ENCODE measurements around the gene RAPGEF2. TPM values are rescaled to one million over a fixed set of nuclear protein-coding genes. Genes with fewer than 3 reads are reported as not detected.

Gene RAPGEF2
- total RNA-seq, 1 donor from 2014 or later = 38.9 TPM

DNA sequence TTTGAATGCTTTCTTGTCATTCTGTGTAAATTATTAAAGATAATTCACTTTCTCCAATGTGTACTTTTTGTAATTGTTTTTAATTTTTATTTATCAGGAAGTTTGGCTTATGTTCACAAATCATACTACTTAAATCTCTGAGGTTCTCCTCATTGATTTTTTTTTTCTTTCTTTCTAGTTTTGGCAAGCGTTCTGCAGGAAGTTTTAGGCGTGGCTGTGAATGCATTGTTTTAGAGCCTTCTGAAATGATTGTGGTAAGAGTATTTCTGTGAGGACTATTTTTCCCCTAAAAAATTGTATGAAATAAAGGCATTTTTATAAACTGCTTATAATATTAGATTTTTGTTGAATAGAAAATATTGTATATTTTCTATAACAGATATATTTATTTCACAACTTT is 135.8 kb downstream of the RAPGEF2 start:
- DNase-seq (ENCODE audit: low read depth) = no peak
- H3K4me3 ChIP-seq (ENCODE audit: low read depth, low read length) = no peak overlapping the region

DNA sequence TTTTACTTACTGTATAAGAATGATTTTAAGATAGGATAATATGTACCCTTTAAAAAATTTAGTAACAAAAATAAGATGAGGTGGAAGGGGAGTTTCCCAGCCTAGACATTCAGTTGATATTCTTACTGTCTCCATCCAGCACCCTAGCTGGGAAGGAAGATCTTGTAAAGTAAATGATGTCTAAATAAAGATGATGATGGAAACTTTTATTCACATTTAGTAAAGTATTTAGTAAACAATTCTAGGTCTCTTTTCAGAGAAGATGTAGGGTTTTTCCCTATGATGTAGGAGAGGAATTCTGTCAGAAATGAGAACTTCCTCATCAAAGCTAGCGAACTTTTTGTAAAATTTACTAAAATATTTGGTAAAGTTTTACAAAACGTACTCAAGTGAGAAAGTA is 136.8 kb downstream of the RAPGEF2 start:
- TF ChIP-seq, protein P1, sequence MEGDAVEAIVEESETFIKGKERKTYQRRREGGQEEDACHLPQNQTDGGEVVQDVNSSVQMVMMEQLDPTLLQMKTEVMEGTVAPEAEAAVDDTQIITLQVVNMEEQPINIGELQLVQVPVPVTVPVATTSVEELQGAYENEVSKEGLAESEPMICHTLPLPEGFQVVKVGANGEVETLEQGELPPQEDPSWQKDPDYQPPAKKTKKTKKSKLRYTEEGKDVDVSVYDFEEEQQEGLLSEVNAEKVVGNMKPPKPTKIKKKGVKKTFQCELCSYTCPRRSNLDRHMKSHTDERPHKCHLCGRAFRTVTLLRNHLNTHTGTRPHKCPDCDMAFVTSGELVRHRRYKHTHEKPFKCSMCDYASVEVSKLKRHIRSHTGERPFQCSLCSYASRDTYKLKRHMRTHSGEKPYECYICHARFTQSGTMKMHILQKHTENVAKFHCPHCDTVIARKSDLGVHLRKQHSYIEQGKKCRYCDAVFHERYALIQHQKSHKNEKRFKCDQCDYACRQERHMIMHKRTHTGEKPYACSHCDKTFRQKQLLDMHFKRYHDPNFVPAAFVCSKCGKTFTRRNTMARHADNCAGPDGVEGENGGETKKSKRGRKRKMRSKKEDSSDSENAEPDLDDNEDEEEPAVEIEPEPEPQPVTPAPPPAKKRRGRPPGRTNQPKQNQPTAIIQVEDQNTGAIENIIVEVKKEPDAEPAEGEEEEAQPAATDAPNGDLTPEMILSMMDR (conservative IDR thresholded peaks at IDR 0.05; ENCODE audit: low read depth, low read length) = no peak
- H3K4me3 ChIP-seq (ENCODE audit: low read depth, low read length) = no peak overlapping the region
- DNase-seq (ENCODE audit: low read depth) = no peak

More for the DNA sequence above, 135.8 kb downstream of the RAPGEF2 start:
- TF ChIP-seq, protein P1 (conservative IDR thresholded peaks at IDR 0.05; ENCODE audit: low read depth, low read length) = no peak

DNA sequence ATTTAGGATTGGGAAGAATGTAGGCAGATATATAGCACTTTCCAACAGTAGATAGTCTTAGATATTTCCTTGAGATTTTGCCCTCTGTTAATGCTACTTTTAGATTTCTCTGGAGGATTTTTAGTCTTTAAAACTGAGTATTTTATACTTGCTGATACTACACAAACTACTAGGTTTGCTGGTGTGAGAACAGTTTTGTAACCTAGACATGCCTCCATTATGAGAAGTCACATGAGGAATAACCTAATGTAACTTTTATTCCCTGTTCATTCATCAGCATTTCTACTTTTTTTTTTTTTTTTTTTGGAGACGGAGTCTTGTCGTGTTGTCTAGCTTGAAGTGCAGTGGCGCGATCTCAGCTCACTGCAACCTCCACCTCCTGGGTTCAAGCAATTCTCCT is 137.2 kb downstream of the RAPGEF2 start:
- no peak overlapping the region for H3K4me3 ChIP-seq (ENCODE audit: low read depth, low read length)
- TF ChIP-seq, protein P1 (conservative IDR thresholded peaks at IDR 0.05; ENCODE audit: low read depth, low read length) = no peak
- DNase-seq (ENCODE audit: low read depth) = no peak

DNA sequence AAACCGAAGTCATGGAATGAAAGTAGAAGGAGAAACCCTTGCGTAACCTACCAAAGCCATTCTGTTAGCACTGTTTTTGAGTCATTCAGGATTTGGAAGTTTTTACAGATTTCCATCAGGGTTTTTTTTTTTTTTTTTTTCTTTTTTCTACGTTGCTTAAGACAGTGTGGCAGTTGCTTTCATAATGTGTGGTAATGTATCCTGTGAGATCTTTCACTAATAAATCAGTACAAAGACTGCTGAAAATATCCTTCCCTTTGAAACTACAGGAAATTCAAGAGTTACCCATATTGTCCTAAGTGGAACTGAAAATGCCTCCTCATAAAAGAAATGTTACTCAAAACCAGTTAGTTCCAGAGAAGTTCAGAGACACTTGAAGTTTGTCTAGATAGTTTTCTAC is 137.8 kb downstream of the RAPGEF2 start:
- H3K4me3 ChIP-seq (ENCODE audit: low read depth, low read length) = no peak overlapping the region
- DNase-seq (ENCODE audit: low read depth) = no peak
- TF ChIP-seq, protein P1 (conservative IDR thresholded peaks at IDR 0.05; ENCODE audit: low read depth, low read length) = no peak

DNA sequence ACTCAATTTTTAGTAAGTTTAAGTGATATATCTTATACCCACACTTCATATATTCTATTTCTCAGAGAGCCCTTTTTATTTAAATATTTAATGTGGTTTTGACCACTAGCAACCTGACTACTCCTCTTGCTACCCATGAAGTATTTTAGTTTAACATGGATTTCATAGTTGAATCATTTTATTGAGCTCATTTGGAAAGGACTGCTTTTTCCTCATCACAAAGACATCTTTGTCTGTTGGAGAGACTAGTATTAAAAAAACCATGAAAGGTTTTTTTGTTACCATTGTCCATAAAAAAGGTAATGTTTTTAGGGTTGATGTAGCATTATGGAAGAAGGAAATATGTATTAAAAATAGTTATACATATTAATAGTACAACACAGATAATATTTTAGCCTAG is 139.5 kb downstream of the RAPGEF2 start:
- no peak for DNase-seq (ENCODE audit: low read depth)
- H3K4me3 ChIP-seq (ENCODE audit: low read depth, low read length) = no peak overlapping the region
- TF ChIP-seq, protein P1 (conservative IDR thresholded peaks at IDR 0.05; ENCODE audit: low read depth, low read length) = no peak

DNA sequence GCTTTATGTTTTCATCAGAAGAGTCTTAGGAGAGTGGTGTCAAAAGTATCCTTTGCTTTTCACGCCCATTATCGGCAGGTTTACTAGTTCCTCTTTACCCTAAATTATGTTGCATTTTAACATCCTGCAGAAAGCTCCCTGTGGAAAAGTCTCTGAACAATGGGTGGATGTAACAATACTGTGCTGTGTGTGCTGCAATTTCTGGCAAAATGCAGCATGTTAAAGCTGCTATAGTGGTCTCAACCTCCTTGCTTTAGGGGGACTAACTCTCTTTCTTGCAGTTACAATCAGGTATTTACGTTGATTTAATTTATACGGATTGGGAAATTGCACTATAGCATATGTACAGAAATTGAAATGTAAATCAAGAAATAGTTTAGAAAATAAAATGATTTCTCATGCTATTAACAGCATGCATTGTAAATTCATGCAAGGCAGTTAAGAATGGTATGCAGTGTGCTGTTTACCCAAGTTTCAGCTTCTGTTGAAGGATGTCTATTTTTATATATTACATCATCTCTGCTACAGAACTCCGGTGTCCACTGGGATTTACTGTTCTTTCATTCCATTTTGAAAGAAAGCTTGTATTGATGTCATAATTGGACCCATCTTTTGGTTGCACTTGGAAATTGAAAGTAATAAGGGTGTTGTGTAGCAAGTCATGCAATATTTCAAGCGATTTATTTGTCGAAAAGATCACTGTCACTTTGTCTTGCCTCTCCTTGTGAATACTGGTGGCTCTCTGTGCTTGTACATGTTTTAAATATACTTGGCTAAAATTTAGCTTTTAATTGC is 145.7 kb downstream of the RAPGEF2 start:
- DNase-seq (ENCODE audit: low read depth) = no peak
- TF ChIP-seq, protein P1 (conservative IDR thresholded peaks at IDR 0.05; ENCODE audit: low read depth, low read length) = no peak
- H3K4me3 ChIP-seq (ENCODE audit: low read depth, low read length) = no peak overlapping the region

Data from epithelial cell of proximal tubule (primary cell).